NCI-H187 treated with DMSO at 0.1 percent for 48 hours (cell line): ENCODE data around the gene MVB12B.
"Not testable (repeated sequence)": the region's sequence is repeated elsewhere in the genome, so short reads cannot be mapped to it uniquely, and the experiment has no call there.

ENCODE experiments used
- DNase-seq: peaks from one replicate; lab custom pipeline; 2025; lab: John Stamatoyannopoulos, UW

MVB12B gene

GRCh38 chr9:126536841-126537465 is 210.3 kb downstream of the MVB12B start:
- no peak for DNase-seq

- no peak for DNase-seq
Measured at GRCh38 chr9:126538550-126538949, 211.9 kb downstream of the MVB12B start.

GRCh38 chr9:126540398-126540797 is 213.8 kb downstream of the MVB12B start:
- not testable (repeated sequence) for DNase-seq

GRCh38 chr9:126543490-126543889 is 216.9 kb downstream of the MVB12B start:
- DNase-seq = no peak

GRCh38 chr9:126545106-126545505 is 218.5 kb downstream of the MVB12B start:
- DNase-seq = no peak

- no peak for DNase-seq
Measured at GRCh38 chr9:126546036-126546435, 219.4 kb downstream of the MVB12B start.

GRCh38 chr9:126548312-126548711 is 221.7 kb downstream of the MVB12B start:
- DNase-seq = no peak

GRCh38 chr9:126549246-126550006 is 222.8 kb downstream of the MVB12B start:
- no peak for DNase-seq

- DNase-seq = no peak
Measured at GRCh38 chr9:126550891-126551351, 224.3 kb downstream of the MVB12B start.

- DNase-seq = no peak
Measured at GRCh38 chr9:126551812-126552211, 225.2 kb downstream of the MVB12B start.

- DNase-seq = no peak
Measured at GRCh38 chr9:126554292-126554691, 227.7 kb downstream of the MVB12B start.

GRCh38 chr9:126555421-126555820 is 228.8 kb downstream of the MVB12B start:
- DNase-seq = not testable (repeated sequence)
